Pericardium fibroblast (primary cell): ENCODE data around the gene ZNF565. TPM values are rescaled to one million over a fixed set of nuclear protein-coding genes. Genes with fewer than 3 reads are reported as not detected.

Experiments used
- total RNA-seq: library from RNA; depleted of rRNA; stranded (reverse); fragments of >200 nt; gene quantifications from 2 replicates; pipeline ENCODE4 v1.2.3, GENCODE V29; 2015

The ZNF565 gene
- total RNA-seq = 1.2 and 2.7 TPM in 2 replicates

GRCh38 chr19:36214386-36215275, at the start of gene ZNF565, which contains the start of gene ZNF146:
Gene ZNF565 (minus strand): TSS chr19:36214665. CDS start chr19:36201985, 12,680 bp downstream.
Gene ZNF146 (plus strand): TSS chr19:36215106. CDS start chr19:36236441, 21,335 bp downstream.

GRCh38 chr19:36152352-36153091, 61.9 kb downstream of the ZNF565 start, which contains the start of gene COX7A1:
Gene COX7A1 (minus strand): TSS chr19:36152447. CDS start chr19:36152407, 40 bp downstream.

GRCh38 chr19:36139473-36140303, 74.8 kb downstream of the ZNF565 start, which contains the start of gene CAPNS1:
Gene CAPNS1 (plus strand): TSS chr19:36140066. CDS start chr19:36141012, 946 bp downstream.

Other genes starting within 250 kb of the ZNF565 start
- gene SDHAF1, start 219.5 kb downstream of the ZNF565 start, total RNA-seq = 37.3 and 43.3 TPM in 2 replicates
- 0.35 TPM in 1 of 2 replicates, not detected in the other for gene SYNE4, start 205.9 kb downstream of the ZNF565 start, total RNA-seq
- 20.9 and 23.7 TPM in 2 replicates for gene ALKBH6, start 200.5 kb downstream of the ZNF565 start, total RNA-seq
- gene CLIP3, start 181.8 kb downstream of the ZNF565 start, total RNA-seq = 18.4 and 29.3 TPM in 2 replicates
- gene THAP8, start 160.4 kb downstream of the ZNF565 start, total RNA-seq = 11.9 and 20.5 TPM in 2 replicates
- gene WDR62, start 159.8 kb downstream of the ZNF565 start, total RNA-seq = 0.09 and 1.2 TPM in 2 replicates
- gene OVOL3, start 103.5 kb downstream of the ZNF565 start, total RNA-seq = not detected in 2 replicates
- gene POLR2I, start 99.8 kb downstream of the ZNF565 start, total RNA-seq = 34.4 and 47.3 TPM in 2 replicates
- 159 and 271 TPM in 2 replicates for gene TBCB, start 99.2 kb downstream of the ZNF565 start, total RNA-seq
- 190 and 422 TPM in 2 replicates for gene CAPNS1, start 74.6 kb downstream of the ZNF565 start, total RNA-seq
- 17.6 and 22.8 TPM in 2 replicates for gene COX7A1, start 62.2 kb downstream of the ZNF565 start, total RNA-seq
- gene ZNF146, start 441 bp upstream of the ZNF565 start, total RNA-seq = 49.5 and 60.3 TPM in 2 replicates
- 1.1 and 1.3 TPM in 2 replicates for gene ZFP14, start 164.5 kb upstream of the ZNF565 start, total RNA-seq
- 5.0 and 7.1 TPM in 2 replicates for gene ZFP82, start 204.0 kb upstream of the ZNF565 start, total RNA-seq